ENCODE data around the gene DACT3. TPM values are rescaled to one million over a fixed set of nuclear protein-coding genes. Genes with fewer than 3 reads are reported as not detected.

The DACT3 gene
- total RNA-seq, 4 donors from 2014 or later, result 0.31 to 0.79 (median 0.52) TPM

DNA sequence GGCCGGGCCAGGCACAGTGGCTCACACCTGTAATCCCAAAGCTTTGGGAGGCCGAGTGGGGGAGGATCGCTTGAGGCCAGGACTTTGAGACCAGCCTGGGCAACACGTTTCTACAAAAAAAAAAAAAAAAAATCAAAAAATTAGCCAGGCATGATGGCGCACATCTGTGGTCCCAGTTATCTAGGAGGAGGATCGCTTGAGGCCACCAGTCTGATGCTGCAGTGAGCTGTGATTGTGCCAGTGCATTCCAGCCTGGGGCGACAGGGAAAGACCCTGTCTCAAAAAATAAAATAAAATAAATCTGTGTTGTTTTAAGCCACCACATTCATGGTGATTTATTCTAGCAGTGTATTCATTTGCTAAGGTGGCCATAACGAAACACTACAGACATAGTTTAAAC lies 4.1 kb upstream of the DACT3 start:
- TF ChIP-seq, protein P1, sequence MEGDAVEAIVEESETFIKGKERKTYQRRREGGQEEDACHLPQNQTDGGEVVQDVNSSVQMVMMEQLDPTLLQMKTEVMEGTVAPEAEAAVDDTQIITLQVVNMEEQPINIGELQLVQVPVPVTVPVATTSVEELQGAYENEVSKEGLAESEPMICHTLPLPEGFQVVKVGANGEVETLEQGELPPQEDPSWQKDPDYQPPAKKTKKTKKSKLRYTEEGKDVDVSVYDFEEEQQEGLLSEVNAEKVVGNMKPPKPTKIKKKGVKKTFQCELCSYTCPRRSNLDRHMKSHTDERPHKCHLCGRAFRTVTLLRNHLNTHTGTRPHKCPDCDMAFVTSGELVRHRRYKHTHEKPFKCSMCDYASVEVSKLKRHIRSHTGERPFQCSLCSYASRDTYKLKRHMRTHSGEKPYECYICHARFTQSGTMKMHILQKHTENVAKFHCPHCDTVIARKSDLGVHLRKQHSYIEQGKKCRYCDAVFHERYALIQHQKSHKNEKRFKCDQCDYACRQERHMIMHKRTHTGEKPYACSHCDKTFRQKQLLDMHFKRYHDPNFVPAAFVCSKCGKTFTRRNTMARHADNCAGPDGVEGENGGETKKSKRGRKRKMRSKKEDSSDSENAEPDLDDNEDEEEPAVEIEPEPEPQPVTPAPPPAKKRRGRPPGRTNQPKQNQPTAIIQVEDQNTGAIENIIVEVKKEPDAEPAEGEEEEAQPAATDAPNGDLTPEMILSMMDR (IDR thresholded peaks at IDR 0.05), result no peak
- DNase-seq (ENCODE audit: low spot score) (no peak), ATAC-seq (ENCODE audit: low FRiP score) (no peak)

DNA sequence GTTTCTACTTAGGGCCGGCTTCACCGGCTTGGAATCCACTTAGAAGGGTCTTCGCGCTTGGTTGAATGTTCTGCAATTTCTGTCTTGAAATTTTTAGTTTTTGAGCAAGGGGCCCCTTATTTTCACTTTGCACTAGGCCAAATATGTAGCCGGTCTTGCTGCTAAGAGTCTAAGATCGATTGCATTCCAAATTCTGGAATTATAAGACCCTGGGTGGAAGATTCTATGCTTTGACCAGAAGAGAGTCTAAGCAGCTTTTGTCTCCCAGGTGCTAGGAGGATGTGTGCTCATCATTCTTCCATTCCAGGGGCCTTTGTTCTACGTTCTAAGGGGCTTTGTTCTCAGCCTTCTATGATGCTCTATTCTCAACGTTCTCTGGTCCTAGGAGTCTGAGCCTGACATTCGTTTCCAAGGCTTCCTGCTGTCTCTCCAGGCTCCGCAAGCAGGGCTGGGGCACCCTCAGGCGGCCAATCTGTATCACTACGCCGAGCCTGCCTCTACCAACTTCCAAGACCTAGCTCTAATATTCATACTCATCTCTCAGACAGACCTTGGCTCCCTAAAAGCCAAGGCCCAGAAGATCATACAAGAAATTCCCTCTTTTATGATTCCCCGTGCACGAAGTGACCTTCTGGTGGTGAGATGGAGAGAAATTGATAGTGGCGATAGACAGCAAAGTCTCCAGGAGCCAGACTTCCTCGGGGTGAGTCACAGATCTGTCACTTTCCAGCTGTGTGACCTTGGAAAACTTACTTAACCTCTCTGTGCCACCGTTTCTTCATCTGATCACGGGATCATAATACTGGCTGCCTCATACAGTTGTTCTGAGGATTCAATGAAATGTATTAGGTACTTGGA lies 982 bp upstream of the DACT3 start:
- TF ChIP-seq, protein P1 (IDR thresholded peaks at IDR 0.05), result peak in 1 of 3 donors; percentile 37
- peak; percentile 47 for DNase-seq (ENCODE audit: low spot score)
- peak; percentile 72 for ATAC-seq (ENCODE audit: low FRiP score)

DNA sequence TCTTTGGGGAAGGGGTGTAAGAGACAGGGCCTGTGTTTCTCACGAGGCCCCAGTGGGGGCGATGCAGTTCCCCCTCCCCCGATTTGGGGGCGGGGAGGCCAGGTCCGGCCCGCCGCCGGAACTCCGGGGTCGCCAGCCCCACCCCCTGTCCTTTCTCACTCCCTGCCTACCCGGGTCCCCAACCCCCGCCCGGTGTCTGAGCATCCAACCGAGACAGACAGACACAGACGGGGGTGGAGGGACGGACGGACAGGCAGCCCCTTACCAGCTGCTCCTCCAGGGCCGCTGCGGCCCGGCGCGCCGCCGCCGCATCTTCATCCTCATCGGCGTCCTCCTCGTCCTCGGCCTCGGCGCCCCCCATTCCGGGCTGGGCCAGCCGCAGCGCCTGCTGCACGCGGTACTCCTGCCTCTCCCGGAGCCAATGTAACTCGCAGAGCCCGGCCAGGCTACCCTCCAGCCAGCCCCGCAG lies 397 bp downstream of the DACT3 start:
- no peak for ATAC-seq (ENCODE audit: low FRiP score)
- TF ChIP-seq, protein P1 (IDR thresholded peaks at IDR 0.05), result no peak
- DNase-seq (ENCODE audit: low spot score), result no peak

DNA sequence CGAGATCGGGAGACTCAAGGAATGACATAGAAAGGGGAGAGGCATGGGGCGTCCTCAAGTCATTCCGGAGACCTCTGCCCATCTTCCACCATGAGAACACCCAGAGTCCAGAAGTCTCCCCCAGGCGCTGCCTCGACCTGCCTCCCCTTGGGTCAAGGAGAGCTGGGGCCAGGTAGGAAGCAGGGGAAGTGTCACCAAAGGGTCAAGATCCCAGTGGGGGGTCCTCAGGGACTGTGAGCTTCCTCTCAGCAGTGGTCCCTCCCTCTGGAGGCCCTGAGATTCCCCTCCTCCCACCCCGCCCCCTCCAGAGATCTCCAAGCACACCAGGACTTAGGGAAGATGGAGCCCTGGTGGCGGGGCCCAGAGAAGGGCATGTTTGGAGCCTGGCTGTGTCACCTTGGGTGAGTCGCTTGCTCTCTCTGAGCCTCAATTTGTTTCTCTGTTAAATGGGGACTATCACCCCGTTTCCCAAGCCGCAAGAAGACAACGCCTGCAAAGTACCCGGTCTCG lies 919 bp downstream of the DACT3 start:
- TF ChIP-seq, protein P1 (IDR thresholded peaks at IDR 0.05), result no peak
- DNase-seq (ENCODE audit: low spot score) (no peak), ATAC-seq (ENCODE audit: low FRiP score) (no peak)

DNA sequence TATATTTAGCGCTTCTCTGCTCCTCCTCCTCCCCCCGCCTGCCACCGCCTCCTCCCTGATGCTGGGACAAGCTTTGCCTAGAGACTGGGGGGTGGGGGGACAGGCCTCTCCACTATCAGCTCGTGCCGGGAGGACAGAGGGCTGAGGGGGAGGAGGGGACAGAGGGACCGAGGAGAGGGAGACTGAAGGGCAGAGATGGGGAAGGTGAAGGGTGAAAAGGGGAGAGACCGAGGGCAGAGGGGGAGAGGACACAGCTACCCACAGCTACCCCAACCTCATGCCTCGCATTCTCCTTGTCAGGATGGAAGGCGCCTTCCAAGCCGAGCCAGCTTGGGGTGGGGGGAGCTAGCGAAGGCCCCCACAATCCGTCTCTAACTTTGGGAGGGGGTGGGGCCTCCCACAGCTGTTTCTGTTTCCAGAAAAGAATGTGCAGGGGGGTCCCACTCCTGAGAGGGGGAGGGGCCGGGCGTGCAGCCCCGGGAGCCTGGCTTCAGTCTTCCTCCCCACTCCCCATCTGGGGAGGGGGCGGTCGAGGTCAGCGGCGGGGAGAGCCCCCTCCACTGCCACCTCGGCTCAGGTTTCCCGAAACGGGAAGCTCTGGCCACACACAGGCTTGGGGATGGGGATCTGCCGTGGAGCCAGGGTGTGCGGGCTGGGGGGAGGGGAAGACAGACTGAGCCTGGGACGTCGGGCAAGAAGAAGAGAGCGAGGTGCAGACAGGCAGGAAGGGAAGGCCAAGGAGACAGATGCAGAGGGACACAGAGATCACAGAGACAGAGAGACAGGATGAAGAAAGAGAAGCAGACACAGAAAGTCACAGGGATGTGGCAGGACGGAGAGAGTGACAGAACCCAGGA lies 1.6 kb downstream of the DACT3 start:
- ATAC-seq (ENCODE audit: low FRiP score) (no peak), DNase-seq (ENCODE audit: low spot score) (no peak)
- TF ChIP-seq, protein P1 (IDR thresholded peaks at IDR 0.05), result no peak

DNA sequence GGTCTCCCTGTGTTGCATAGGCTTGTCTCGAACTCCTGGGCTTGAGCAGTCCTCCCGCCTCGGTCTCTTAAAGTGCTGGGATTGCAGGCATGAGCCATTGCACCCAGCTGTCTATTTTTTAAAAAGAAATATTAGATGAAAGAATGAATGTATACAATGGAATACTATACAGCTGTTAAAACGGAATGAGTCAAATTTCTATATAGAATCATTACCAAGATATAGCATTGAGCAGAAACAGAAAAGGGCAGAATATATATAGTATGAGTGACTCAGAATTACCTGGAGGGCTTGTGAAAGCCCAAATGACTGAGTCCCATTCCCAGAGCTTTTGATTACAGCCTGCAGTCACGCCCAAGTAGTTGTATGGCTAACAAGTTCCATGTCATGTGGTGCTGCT lies 4.4 kb downstream of the DACT3 start:
- DNase-seq (ENCODE audit: low spot score) (no peak), ATAC-seq (ENCODE audit: low FRiP score) (no peak)
- TF ChIP-seq, protein P1 (IDR thresholded peaks at IDR 0.05), result no peak

All from omental fat pad (tissue), 4 donors.